AG04450 (cell line): ENCODE measurements around the gene RNF220. TPM values are rescaled to one million over a fixed set of nuclear protein-coding genes. Genes with fewer than 3 reads are reported as not detected.

ENCODE experiments used
- CTCF ChIA-PET: fragments of 300-600, 350-600 bp; formaldehyde crosslinking; extraction: SDS; loops from one replicate; lab custom pipeline; 2022; ENCODE audit warnings: antibody characterized with exemption, inconsistent platforms; lab: Charles Lee
- POLR2A ChIA-PET: fragments of 350-600 bp; formaldehyde crosslinking; extraction: SDS; loops from one replicate; lab custom pipeline; 2021; ENCODE audit warnings: antibody characterized with exemption, inconsistent platforms; lab: Yijun Ruan, JAX
- DNase-seq: peaks from one replicate; pipeline ENCODE4 v3.0.0-alpha.2; 2011; ENCODE audit warnings: low read depth, low spot score
- H3K27ac ChIP-seq: one replicate; pipeline ENCODE4 v1.5.1; 2012; ENCODE audit warnings: low read depth, low read length, control low read depth
- H3K27me3 ChIP-seq: one replicate; pipeline ENCODE4 v1.6.0; 2012; ENCODE audit warnings: low read length; ENCODE audit not compliant: control insufficient read depth, insufficient read depth
- H3K4me3 ChIP-seq: 2 replicates; pipeline ENCODE4 v1.5.1; 2011; ENCODE audit warnings: mild to moderate bottlenecking, low read depth, low read length, control low read depth
- H3K9me3 ChIP-seq: 2 replicates; pipeline ENCODE4 v1.5.1; 2012; ENCODE audit warnings: low read length; ENCODE audit not compliant: control insufficient read depth, insufficient read depth
- polyA plus RNA-seq: library from polyadenylated mRNA; depleted of rRNA; stranded (reverse); fragments of >200 nt; gene quantifications from 2 replicates; pipeline ENCODE4 v1.2.3, GENCODE V29; 2011
- TF ChIP-seq, protein P1 (sequence below): IDR thresholded peaks from 2 replicates; pipeline ENCODE4 v1.5.1; 2011; ENCODE audit warnings: low read depth, low read length, control low read depth, inconsistent platforms

The RNF220 gene
- polyA plus RNA-seq, 1 experiment, result 46.4 TPM

DNA sequence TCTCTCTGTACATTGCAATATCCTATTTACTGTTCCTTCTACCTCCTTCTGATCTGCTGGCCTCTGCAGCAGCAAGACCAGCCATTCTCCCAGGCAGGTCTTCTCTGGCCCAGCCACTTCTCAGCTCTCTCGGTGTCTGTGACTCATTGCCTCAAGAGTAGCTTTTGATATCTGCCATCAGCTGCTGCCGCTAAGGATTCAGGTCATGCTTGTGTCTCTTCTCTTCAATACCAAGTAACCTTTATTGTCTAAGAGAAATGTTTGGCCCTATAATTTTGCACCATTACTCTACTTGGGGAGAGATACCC is 167.5 kb downstream of the RNF220 start:
- peaks cover 52% of the 10 kb centered on the region for H3K27me3 ChIP-seq
- no peak overlapping the region for H3K4me3 ChIP-seq
- H3K27ac ChIP-seq, result no peak overlapping the region
- TF ChIP-seq, protein P1, sequence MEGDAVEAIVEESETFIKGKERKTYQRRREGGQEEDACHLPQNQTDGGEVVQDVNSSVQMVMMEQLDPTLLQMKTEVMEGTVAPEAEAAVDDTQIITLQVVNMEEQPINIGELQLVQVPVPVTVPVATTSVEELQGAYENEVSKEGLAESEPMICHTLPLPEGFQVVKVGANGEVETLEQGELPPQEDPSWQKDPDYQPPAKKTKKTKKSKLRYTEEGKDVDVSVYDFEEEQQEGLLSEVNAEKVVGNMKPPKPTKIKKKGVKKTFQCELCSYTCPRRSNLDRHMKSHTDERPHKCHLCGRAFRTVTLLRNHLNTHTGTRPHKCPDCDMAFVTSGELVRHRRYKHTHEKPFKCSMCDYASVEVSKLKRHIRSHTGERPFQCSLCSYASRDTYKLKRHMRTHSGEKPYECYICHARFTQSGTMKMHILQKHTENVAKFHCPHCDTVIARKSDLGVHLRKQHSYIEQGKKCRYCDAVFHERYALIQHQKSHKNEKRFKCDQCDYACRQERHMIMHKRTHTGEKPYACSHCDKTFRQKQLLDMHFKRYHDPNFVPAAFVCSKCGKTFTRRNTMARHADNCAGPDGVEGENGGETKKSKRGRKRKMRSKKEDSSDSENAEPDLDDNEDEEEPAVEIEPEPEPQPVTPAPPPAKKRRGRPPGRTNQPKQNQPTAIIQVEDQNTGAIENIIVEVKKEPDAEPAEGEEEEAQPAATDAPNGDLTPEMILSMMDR, result no peak
- H3K9me3 ChIP-seq, result no peaks in the 10 kb centered on the region
- ChIA-PET CTCF (interaction anchor here (1.0 to 2.6 kb wide), 4 partner anchors 22 to 195 kb away, joined by 3 to 16 read pairs (median 6); no protein-coding TSS in a partner anchor), POLR2A (no interaction called here)
- DNase-seq, result no peak

DNA sequence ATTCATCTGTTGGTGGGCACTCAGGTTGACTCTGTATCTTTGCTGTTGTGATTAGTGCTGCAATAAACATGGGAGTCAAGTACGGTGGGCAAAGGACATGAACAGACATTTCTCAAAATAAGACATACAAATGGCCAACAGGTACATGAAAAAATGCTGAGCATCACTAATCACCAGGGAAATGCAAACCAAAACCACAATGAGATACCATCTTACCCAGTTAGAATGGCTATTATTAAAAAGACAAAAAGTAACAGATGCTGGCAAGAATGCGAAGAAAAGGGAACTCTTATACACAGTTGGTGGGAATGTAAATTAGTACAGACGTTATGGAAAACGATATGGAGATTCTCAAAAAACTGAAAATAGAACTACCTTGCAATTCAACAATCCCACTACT is 170.3 kb downstream of the RNF220 start:
- Histone ChIP-seq H3K27me3 (peaks cover 38% of the 10 kb centered on the region), H3K4me3 (no peak overlapping the region), H3K27ac (no peak overlapping the region), H3K9me3 (no peaks in the 10 kb centered on the region)
- TF ChIP-seq, protein P1, result no peak
- CTCF ChIA-PET, result no interaction called here
- DNase-seq, result no peak
- POLR2A ChIA-PET, result no interaction called here

DNA sequence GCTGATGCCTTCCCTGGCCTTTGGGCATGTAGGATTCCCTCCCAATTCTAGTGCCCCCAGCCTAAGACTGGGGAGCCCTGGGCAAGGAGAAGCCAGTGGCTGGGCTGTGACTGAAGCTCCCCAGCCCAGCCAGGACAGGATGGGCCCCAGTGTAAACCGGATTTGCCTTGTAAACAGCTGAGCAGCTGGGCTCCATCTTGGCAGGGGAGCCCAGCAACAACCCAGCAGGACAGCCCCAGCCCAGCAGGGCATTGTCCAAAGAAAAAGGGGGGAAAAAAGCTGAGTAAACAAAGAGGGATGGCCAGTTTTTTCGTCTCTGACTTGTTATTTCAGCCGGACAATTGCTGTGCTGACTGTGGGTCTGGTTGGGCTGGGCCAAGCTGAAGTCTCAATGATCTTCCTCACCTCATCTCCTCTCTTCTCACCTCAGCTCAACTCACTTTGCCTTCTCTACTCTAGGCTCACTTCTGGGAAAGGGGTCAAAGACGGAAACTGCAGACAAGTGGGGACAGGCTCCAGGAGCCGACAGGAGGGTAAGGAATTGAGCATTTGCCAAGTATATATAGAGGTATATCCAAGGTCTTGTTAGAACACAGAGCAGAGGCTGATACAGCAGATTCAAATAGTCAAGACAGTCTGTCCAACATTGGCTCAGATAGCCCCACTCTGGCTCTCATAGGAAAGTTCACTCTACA is 171.5 kb downstream of the RNF220 start:
- TF ChIP-seq, protein P1, result no peak
- Histone ChIP-seq H3K27me3 (peaks cover 34% of the 10 kb centered on the region), H3K4me3 (no peak overlapping the region), H3K27ac (no peak overlapping the region), H3K9me3 (no peaks in the 10 kb centered on the region)
- CTCF ChIA-PET, result interaction anchor here (0.6 to 1.1 kb wide), 2 partner anchors 19 to 255 kb away, joined by 3 to 4 read pairs; no protein-coding TSS in a partner anchor
- POLR2A ChIA-PET, result no interaction called here
- DNase-seq, result no peak

DNA sequence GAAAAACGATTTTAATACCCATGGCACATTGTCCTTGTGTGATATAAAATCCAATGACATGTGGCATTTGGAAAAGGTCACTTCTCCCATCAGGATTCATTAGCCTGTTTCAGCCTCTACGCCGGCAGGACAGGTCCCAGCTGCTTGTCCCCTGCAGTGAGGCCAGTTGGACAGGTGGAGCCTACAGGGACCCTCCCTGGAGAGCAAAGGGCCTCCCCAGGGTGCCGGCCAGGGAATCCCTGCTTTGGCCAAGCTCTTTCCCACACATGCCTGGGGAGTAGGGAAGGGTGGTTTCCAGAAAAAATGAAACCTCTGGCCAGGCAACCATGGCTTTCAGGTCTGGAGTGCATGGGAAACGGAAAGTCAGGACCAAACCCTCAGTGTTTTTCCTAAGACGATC is 176.2 kb downstream of the RNF220 start:
- CTCF ChIA-PET, result interaction anchor here (0.5 kb wide), 1 partner anchor 40 kb away, joined by 4 read pairs; no protein-coding TSS in a partner anchor
- POLR2A ChIA-PET, result no interaction called here

DNA sequence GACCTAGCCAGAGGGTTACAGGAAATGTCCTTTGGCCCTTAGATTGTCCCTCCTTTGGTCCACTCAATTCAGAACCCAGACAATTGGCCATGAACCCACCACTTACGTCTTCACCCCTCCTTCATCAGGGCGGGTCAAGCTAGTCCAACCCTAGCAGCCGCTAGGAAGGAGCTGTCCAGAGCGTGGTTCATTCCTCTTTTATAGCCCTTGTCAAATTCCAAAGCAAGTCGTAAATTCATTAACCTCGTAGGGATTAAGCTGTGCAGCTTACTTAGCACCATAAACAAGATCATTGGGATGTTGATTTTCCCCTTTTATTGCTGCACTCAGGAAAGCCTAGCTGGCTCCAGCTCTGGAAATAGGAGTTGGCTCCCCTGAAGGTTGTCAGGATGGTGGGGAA is 179.1 kb downstream of the RNF220 start:
- H3K27me3 ChIP-seq, result peaks cover 41% of the 10 kb centered on the region
- no peak overlapping the region for H3K4me3 ChIP-seq
- CTCF ChIA-PET, result interaction anchor here (1.9 kb wide), 1 partner anchor 11 kb away, joined by 7 read pairs; no protein-coding TSS in a partner anchor
- POLR2A ChIA-PET, result no interaction called here
- H3K9me3 ChIP-seq, result no peaks in the 10 kb centered on the region
- DNase-seq, result no peak
- H3K27ac ChIP-seq, result no peak overlapping the region
- TF ChIP-seq, protein P1, result no peak

More for the DNA sequence above, 176.2 kb downstream of the RNF220 start:
- DNase-seq, result no peak
- TF ChIP-seq, protein P1, result no peak
- no peaks in the 10 kb centered on the region for H3K9me3 ChIP-seq
- H3K4me3 ChIP-seq, result no peak overlapping the region
- no peak overlapping the region for H3K27ac ChIP-seq
- peaks cover 38% of the 10 kb centered on the region for H3K27me3 ChIP-seq
